DMS53 treated with DMSO at 0.1 percent for 48 hours (cell line): ENCODE results near the gene SAMM50.

Source experiments
- DNase-seq: peaks from one replicate; lab custom pipeline; 2025; ENCODE audit not compliant: unreplicated experiment; lab: John Stamatoyannopoulos, UW

Gene SAMM50

GRCh38 chr22:43945632-43946383 lies 9.4 kb upstream of the SAMM50 start:
- DNase-seq = peak; percentile 15

GRCh38 chr22:43946384-43946667 lies 8.9 kb upstream of the SAMM50 start:
- no peak for DNase-seq

- DNase-seq = no peak
These were observed 6.3 kb upstream of the SAMM50 start for GRCh38 chr22:43948836-43949406.

- no peak for DNase-seq
These were observed 3.9 kb upstream of the SAMM50 start for GRCh38 chr22:43951391-43951790.

DNA sequence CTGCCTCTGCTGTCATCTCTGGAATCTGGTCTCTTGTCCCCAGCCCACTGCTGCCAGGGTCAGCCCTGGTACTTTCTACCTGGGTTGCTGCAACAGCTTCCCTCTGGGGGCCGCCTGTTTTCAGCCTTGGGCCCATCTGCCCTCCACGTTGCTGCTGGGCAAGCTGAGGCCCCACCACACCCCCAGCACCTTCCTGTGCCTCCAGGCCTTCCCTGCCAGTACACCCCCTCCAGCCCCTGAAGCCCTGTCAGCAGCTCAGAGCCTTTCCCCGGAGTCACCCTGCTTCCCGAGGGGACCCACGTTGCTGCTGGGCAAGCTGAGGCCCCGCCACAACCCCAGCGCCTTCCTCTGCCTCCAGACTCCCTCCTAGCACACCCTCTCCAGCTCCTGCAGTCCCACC lies 3.3 kb upstream of the SAMM50 start:
- DNase-seq = no peak

DNA sequence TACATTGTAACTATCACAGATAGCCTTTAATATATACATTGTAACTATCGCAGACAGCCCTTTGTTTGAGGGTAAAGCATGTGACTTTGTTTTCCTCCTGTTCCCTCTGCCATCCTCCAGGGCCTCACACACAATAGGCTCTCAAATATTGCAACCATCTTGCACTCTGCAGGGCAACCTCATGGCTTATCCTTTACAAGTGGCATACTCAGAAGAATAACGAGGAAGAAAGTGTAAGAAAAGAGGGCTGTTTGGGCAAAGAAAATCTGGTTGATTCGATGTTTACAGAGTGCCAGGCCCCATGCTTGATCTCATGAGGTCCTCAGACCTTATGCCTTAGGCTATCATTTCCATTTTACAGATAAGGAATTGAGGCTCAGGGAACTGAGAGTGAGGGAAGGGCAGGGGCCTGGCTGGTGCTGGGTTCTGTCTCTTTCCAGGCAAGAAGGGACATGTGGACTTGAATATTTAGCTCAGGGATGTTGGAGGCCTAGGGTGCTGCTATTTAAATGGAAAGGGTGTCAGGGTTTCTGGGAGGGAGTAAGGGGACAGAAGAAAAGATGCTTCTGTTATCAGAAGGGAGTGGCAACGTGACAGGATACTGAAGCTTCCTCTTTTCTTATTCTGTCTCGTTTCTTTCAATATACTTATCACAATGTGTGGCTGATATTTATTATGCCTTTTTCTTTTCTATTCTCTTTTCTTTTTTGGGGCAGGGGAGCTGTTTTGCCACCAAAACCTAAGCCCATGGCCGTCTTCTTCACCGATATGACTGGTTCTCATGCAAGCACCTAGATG lies 1.1 kb upstream of the SAMM50 start:
- no peak for DNase-seq

GRCh38 chr22:43955883-43956782 lies 891 bp downstream of the SAMM50 start:
- DNase-seq = no peak

- no peak for DNase-seq
These were observed 1.7 kb downstream of the SAMM50 start for GRCh38 chr22:43956805-43957463.

DNA sequence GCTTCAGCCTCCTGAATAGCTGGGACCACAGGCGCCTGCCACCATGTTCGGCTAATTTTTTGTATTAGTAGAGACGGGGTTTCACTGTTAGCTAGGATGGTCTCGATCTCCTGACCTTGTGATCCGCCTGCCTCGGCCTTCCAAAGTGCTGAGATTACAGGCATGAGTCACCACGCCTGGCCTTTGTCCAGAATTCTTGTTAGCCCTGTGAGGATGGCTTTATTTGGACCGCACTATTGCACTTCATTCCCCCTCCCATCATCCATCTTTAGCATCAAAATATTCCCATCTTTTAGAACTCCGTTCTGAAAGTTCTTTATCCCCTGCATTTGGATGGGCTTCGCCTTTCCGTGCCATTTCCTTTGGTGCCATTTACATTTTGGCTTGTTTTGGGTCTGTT lies 2.6 kb downstream of the SAMM50 start:
- DNase-seq = no peak

DNA sequence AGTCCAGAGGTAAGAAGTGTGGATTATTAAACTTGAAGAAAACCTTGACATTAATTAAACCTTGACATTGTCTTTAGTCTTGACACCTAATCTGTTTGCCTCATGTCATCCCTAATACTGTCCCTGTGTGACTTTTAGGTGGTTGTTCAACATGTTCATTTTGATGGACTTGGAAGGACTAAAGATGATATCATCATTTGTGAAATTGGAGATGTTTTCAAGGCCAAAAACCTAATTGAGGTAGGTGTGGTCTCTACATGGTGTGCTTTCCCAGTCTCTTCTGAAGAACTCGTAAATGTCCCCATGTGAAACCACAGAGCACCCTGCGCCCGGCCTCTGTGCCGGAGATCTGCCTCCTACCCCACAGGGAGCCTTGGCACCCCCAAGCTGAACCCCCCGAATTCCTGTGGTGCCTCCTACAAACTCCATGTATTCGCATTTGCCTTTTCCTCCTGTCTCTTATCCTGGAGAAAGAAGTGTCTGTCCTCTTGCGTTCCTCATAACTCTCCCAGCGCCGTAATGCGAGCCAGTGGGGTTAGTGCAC lies 9.1 kb downstream of the SAMM50 start:
- DNase-seq = no peak

GRCh38 chr22:43967069-43967468 lies 11.8 kb downstream of the SAMM50 start:
- no peak for DNase-seq

GRCh38 chr22:43968614-43969013 lies 13.4 kb downstream of the SAMM50 start:
- DNase-seq = no peak

DNA sequence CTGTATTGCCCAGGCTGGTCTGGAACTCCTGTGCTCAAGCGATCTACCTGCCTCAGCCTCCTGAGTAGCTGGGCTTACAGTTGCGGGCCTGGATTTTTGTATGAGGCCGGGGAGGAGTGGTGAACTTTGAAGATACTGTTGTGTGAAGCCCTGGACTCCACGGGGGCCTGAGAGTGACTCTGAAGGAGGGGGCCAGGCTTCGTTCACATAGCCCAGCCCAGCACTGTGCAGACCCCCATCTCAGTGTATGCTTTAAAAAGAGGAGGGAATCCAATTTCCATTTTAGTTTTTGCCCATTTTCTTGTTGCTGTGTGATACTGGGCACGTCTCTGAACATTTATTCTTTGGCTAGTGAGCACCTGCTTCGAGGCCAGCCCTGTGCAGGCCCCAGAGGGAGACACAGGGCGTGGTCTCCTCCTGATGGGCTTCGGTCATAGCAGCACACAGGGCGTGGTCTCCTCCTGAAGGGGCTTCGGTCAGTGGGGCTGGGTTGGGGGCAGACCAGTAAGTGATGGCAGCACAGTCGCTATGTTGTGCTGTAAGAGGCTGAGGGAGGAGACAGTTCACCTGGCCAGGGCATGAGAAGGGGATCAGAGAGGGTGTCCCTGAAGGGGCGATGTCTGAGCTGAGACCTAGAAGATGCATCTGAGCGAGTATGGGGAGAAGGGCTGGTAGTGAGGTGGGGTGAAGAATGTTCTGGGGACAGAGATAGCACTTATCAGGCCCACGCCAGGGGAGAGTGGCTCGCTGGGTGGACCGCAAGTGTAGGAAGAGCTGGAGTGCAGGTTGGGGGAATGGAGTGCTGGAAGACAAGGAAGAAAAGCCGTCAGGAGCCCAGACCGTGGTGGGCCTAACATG lies 14.0 kb downstream of the SAMM50 start:
- DNase-seq = no peak

DNA sequence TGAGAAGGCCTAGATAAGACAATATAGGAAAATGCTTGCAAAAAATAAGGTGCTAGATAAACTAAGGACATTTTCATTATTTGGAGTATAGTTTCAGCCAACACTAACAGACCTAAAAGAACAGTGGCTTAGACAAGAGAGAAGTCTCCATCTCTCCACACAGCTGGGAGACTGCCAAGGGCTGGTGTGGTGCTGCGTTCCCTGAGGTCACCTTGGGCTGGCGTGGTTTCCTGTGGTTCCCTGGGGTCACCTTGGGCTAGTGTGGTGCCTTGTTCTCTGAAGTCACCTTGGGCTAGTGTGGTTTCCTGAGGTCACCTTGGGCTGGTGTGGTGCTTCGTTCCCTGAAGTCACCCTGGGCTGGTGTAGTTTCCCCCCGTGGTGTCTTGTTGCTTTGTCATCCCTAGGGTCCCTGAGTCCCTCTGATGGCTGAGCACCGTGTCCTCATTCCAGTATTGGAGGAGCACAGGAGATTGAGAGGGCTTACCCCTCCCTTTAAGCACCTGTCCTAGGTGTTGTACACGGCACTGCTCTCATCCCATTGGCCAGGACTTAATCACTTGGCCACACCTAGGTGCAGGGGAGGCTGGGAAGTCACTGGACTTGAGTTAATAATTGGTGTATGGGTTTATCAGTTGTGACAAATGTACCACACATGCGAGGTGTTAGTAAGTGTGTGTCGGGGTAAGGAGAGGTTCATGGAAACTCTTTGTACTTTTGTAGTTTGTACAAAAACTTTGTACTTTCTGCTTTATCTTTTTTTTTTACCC lies 14.9 kb downstream of the SAMM50 start:
- no peak for DNase-seq

DNA sequence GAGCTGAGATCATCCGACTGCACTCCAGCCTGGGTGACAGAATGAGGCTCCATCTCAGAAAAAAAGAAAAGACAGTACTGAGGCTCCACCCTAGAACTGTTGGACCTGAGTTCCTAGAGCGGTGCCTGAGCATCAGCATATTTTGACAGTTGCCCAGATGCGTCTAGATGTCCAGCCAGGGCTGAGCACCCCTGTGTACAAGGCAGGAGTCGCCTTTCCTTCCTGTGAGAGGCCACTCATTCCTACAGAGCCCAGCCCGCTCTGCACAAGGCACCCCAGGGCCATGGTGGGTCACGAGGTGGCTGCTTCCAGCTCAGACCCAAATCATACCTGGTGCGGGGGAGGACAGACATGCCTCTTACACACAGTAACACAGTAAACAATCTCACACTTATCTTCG lies 15.9 kb downstream of the SAMM50 start:
- DNase-seq = no peak

- no peak for DNase-seq
These were observed 17.8 kb downstream of the SAMM50 start for GRCh38 chr22:43972931-43973462.

DNA sequence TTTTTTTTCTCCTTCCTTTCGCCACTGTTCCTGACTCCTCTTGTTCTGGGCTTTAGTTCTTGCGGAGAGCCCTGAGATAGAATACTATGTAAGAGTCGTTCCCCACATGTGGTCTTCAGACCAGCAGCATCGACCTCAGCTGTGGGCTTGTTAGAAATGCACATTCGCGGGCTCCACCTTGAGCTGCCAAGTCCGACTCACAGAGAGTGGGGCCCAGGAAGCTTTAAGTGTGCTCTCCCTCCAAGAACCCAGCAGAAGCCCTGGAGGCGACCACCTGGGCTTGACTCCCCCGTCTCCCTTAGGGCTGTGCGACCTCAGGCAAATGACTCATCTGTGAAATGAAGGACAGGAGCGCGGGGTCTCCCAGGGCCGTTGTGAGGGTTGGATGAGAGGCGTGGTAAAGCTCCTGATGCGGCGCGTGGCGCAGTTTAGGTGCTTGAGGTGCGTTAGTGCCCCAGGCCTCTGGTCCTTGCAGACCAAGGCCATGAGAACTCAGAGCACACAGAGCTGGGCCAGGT lies 18.8 kb downstream of the SAMM50 start:
- DNase-seq = no peak

DNA sequence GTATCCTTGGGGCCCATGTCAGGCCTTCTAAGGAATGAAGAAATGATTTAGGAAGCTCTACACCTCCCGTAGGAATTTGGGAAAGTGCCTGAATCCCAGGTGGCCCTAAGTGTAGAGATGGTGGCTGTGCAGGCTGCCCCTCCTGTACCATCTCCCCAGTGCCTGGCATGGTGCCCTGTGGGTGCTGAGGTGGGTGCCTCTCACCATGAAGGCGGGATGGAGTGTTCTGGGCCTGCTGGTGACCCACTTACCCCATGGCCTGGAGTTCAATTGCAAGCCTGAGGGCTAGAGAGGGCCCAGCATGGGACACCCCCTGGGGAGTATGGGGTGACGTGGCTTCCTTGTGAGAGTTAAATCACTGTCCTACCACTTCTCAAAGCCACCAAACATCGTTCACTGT lies 19.8 kb downstream of the SAMM50 start:
- DNase-seq = no peak
